Suprapubic skin (tissue), 3 donors: Measurements from ENCODE around the gene CCDC3.

Experiments
- CTCF ChIP-seq, 2 donors: fragments of 200-600 bp in 1 of 2; fragments of 450-650 bp in 1 of 2; sonication (generic) in 1 of 2; IDR thresholded peaks; one replicate each; pipeline ENCODE4 v1.5.1; 2016 to 2019; ENCODE audit warnings: antibody characterized with exemption in 2 of 2, mild to moderate bottlenecking in 1 of 2, moderate library complexity in 1 of 2
- EP300 ChIP-seq: sonication (generic); formaldehyde crosslinking; IDR thresholded peaks from one replicate; pipeline ENCODE4 v1.6.1; 2017; ENCODE audit warnings: antibody characterized with exemption
- POLR2A ChIP-seq, 2 donors: fragments of 450-650 bp; IDR thresholded peaks; one replicate each; pipeline ENCODE4 v1.6.1; 2017; ENCODE audit warnings: antibody characterized with exemption in 2 of 2, mild to moderate bottlenecking in 2 of 2, moderate library complexity in 2 of 2

- TF ChIP-seq POLR2A (IDR thresholded peaks at IDR 0.05) (no peak), EP300 (no peak), CTCF (IDR thresholded peaks at IDR 0.05) (no peak)
Observed at GRCh38 chr10:12984165-12984747, 17.3 kb downstream of the CCDC3 start.
